HG03565 (cell line): ENCODE results near the gene SMC5.
"Not testable (repeated sequence)": the region's sequence is repeated elsewhere in the genome, so short reads cannot be mapped to it uniquely, and the experiment has no call there.

Experiments
- ATAC-seq: cut with Tn5 transposase; IDR thresholded peaks from one replicate; pipeline ENCODE4 v1.9.1; 2021; ENCODE audit warnings: mild to moderate bottlenecking, moderate library complexity; ENCODE audit not compliant: unreplicated experiment

SMC5 gene

DNA sequence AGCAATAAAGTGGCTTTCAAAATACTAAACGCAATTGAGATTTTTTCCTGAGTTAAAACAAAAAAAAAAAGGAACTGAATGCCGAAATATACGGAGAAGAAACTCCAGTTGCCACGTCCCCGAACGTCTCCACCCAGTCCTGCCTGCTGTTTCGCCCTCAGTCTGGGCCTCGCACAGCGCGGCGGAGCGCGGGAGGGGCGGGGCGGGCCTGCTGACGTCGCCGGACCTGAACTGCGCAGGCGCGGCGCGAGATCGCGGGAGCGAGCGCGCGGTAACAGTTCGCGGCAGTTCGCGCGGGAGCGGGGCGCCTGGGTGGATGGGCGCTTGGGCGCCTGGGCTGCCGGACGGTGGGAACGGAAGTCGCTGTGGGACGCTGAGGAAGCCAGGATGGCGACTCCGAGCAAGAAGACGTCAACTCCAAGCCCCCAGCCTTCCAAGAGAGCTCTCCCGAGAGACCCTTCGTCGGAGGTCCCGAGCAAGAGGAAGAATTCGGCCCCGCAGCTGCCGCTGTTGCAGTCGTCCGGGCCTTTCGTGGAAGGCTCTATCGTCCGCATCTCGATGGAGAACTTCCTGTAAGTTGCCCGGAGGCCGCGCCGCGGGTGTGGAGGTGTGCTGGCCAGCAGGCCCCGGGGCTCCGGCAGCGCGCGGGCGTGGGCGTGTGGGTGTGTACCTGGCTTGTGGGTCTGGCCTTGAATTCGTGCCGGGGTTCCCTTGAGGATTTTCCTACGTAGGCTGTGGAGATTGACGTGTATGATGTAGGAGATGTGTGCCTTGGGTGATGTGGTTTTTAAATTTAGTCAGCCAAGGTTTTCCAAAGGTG is at the start of gene SMC5:
SMC5 (plus strand) TSS at position 287 of the 820 bp plus-strand sequence; CDS start at position 388, 101 bp downstream.
- ATAC-seq: peak; percentile 70

DNA sequence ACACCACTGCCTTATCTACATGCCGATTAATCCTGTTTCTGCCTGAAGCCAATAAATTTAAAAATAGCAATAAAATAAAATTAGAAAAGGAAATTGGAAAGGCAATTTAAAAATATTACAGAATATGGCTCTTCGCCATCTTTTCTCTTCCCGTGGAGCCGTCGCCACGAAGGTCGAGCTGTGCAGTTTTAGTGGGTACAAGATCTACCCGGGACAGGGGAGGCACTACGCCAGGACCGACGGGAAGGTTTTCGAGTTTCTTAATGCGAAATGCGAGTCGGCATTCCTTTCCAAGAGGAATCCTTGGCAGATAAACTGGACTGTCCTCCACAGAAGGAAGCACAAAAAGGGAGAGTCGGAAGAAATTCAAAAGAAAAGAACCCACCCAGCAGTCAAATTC is 41.7 kb upstream of the SMC5 start:
- ATAC-seq: no peak

- ATAC-seq: no peak
These were observed 40.0 kb upstream of the SMC5 start for GRCh38 chr9:70218767-70219166.

DNA sequence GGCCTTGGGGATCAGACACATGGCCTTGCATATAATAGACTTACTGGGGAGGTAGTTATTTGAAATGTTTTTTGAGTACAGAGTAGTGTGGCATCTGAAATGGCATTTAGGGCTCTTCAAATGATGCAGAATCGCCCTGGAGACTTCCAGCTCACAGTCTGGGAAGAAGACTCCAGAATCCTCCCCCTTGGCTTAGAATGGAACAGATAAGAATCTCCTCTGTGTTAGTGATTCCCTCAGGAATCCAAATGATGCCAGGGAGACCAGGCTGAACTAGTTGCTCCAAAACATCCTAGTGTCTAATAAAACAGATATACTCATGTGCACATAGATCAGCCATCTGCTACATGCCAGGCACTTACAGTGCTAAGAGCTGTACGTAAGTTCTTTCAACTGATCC is 38.6 kb upstream of the SMC5 start:
- ATAC-seq: no peak

DNA sequence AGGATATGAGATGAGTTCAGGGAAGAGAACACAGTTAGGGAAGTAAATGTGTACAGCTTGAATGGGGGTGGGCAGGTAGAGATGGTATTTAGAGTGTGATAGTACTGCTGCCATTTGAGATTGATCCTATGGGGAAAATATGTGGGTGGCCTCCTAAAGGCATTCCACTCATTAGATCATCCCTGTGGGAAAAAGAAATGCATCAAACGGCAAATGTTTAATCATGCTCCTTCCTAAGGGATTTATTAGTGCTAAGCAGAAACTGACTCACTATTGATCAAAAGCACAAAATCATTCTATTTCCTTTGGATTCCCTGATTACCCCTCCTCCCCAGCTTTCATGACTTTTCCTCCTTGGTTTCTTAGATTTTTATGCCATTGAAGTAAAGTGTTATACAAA is 36.4 kb upstream of the SMC5 start:
- ATAC-seq: no peak

DNA sequence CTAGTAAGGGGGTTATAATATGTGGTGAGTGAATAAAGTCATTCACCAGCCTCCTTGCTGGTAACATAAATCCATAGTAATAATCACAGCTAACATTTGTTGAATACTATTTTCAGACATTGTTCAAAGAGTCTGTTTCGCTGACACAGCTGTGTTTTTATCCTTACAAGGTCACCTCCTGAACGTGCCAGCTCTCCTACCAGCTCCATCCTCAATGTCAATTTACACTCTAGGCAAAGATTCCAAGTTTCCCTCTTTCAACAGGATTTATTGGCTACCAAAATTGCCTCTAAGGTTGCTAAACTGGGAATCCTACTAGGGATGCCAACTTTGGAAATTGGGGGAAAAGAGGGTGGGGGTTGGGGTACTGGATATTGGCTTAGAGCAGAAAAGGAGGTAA is 30.7 kb upstream of the SMC5 start:
- ATAC-seq: no peak

DNA sequence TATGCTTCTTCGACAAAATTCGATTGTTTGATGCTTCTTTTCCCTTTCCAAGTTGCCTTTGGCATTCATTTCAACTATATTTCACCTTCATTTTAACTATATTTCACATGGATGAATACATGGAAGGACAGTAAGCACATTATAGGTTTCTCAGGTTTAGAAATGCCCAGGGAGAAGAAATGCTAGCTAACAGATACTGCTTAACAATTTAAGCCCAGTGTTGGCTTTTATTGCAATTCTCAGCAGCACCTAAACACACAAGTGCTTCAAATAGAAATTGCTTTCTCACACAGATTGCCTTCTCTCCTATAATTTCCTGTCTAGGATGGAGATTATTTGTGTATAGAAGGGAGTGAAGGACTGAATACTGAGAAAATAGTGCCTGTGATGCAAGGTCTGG is 30.2 kb upstream of the SMC5 start:
- ATAC-seq: no peak

GRCh38 chr9:70229026-70229425 is 29.8 kb upstream of the SMC5 start:
- no peak for ATAC-seq

GRCh38 chr9:70229579-70229978 is 29.2 kb upstream of the SMC5 start:
- no peak for ATAC-seq

GRCh38 chr9:70232476-70232875 is 26.3 kb upstream of the SMC5 start:
- ATAC-seq: no peak

GRCh38 chr9:70234208-70234607 is 24.6 kb upstream of the SMC5 start:
- not testable (repeated sequence) for ATAC-seq

GRCh38 chr9:70245952-70246351 is 12.8 kb upstream of the SMC5 start:
- not testable (repeated sequence) for ATAC-seq

DNA sequence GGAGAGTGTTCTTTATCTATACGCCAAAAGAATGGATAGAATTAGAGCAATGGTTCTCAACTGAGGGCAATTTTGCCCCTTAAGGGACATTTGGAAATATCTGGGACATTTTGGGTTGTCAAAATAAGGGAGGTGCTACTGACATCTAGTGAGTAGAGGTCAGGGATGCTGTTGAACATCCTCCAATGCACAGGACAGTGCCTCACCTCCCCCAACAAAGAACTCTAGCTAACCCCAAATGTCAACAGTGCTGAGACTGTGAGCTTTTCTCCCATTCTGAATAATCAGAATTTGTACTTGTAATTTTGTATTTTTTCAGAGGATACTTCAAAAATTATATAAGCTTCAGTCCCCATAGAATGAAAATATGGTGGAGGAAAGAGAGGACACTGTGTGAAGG is 8.6 kb upstream of the SMC5 start:
- ATAC-seq: no peak

DNA sequence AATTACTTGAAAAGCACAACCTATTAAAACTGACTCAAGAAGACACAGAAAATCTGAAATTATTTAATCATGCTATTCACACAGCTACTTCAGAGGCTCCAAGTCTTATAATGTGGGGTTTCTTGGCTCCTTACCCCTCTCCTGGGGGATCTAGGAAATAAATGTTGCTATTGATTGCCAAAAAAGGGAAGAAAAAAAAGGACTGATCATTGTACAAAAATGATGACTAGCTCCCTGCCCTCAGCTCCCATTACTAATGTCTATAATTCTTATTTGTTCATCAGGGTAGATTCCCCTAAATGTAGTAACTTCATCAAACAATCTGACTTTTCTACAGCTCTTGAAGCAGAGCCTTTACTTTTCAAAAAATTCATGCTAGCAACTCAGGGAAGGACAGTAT is 3.3 kb upstream of the SMC5 start:
- ATAC-seq: no peak

- no peak for ATAC-seq
These were observed 2.6 kb upstream of the SMC5 start for GRCh38 chr9:70256123-70256551.

DNA sequence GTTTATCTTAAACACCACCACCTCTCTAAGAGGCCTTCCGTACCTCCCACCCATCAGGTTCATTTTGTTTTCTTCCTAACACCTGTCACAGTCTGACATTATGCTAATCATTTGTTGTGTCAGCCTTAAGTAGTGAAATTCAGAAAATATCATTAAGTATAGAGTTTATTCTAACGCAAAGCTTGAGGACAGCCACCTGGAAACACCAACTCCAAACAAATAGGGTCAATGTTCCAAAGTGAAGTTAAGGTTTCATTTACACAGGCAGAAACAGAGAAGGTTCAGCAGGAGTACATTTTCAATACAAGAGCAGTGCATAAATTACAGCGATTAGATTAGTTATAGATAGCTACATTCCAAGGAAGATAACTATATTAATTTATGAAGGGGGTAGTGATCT is 1.3 kb upstream of the SMC5 start:
- no peak for ATAC-seq

- ATAC-seq: peak; percentile 27
These were observed 637 bp upstream of the SMC5 start for GRCh38 chr9:70257991-70258691.

DNA sequence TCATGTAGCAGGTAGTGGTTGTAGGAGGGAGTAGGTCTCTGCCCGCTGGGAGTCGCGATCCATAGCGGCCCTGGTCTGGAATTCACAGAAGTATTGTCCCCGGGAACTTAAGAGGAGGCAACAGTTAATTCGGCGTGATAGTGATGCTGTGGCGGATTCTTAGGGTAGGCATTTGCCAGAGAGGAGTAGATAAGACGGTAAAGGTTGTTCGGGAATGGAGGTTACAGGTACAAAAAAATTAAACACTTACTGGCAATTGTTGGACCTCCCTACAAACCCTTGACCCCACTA is 679 bp downstream of the SMC5 start:
- ATAC-seq: no peak

GRCh38 chr9:70260007-70260443 is 1.2 kb downstream of the SMC5 start:
- ATAC-seq: no peak

DNA sequence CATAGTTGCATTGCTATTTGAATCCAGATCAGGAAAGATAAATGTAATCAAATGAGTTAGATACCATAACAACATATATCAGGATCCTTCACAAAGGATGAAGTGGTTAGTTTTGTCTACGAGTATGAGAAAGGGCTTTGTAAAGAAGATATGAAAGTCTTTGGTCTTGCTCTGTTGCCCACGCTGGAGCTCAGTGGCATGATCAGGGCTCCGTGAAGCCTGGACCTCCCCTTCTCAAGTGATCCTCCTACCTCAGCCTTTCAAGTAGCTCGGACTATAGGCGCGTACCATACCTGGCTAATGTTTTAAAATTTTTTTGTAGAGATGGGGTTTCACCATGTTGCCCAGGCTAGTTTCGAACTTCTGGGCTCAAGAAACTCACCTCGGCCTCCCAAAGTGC is 1.8 kb downstream of the SMC5 start:
- no peak for ATAC-seq

- no peak for ATAC-seq
These were observed 2.5 kb downstream of the SMC5 start for GRCh38 chr9:70261131-70261870.

DNA sequence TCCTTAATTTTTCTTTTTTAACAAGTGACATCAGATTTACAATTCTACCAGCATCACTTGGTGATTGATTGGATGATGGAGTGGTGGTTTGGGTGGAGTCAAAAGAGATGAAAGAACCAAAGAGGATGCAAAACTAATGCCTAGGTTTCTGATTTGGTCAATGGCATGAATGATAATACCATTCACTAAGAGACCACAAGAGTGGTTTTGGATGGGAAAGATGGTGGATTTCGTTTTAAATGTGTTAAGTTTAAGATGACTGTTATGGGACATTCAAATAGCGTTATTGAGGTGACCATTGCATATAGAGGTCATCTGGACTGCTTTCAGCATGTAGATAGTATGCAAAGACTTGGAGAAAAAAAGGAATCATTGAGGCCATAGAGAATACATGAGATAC is 3.6 kb downstream of the SMC5 start:
- ATAC-seq: no peak
